ENCODE measurements around the gene C6orf132. TPM values are rescaled to one million over a fixed set of nuclear protein-coding genes. Genes with fewer than 3 reads are reported as not detected.
A peak's percentile ranks its signal among the peaks of the same experiment; 100 is the strongest.

The C6orf132 gene
- total and polyA plus RNA-seq, 9 of the 15 experiments (the other 6 are each of a cell fraction or from before 2014, with no cell fraction given), result 0.06 to 0.35 (median 0.14) TPM

DNA sequence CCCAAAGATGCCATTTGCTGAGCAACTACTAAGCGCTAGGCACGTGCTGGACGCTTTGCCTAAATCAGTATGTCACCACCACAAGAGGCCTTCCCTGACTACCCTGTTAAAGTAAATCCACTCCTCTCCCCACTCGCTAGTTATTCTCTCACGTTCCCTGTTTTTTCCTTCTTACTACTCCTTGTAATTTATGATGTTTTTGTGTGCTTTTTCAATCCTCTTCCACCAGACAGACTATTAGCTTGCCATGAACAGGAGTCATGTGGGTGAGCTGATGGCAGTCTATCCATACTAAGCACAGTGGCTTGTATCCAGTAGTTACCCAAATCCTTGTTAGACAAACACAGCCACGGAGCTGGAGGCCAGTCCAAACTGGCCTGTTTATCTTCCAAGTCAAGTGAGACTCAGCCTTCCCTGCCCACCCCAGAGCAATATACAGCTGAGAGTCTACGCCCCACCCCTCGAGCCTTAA is 41.2 kb downstream of the C6orf132 start (continued):
- TF ChIP-seq SOX6 (IDR thresholded peaks at IDR 0.05) (no peak), HDAC2 (IDR thresholded peaks at IDR 0.05) (0 out of 2 replicates have a peak, but pooled peaks have one; percentile 11), ZC3H8 (IDR thresholded peaks at IDR 0.05) (no peak), GATA2 (CRISPR knock-in tag; IDR thresholded peaks at IDR 0.05) (no peak), ETS2 (tag; IDR thresholded peaks at IDR 0.05; ENCODE audit: borderline replicate concordance, poor library complexity, severe bottlenecking) (no peak), NFIC (IDR thresholded peaks at IDR 0.05) (no peak), TAF1 (IDR thresholded peaks at IDR 0.05; ENCODE audit: control insufficient read depth, extremely low read depth, insufficient read depth, low read length, severe bottlenecking) (no peak), NBN (IDR thresholded peaks at IDR 0.05; ENCODE audit: low read depth) (0 out of 2 replicates have a peak, but pooled peaks have one; percentile 25), RBM34 (IDR thresholded peaks at IDR 0.05; ENCODE audit: borderline replicate concordance, insufficient read depth, low read length) (no peak), SRSF9 (IDR thresholded peaks at IDR 0.05; ENCODE audit: borderline replicate concordance, low read depth, low read length) (no peak), GATAD2B (IDR thresholded peaks at IDR 0.05; ENCODE audit: borderline replicate concordance) (no peak), MLLT1 (IDR thresholded peaks at IDR 0.05) (0 out of 4 replicates have a peak, but pooled peaks of 1 of the 2 experiments have one; percentile 32), HLTF (IDR thresholded peaks at IDR 0.05) (0 out of 2 replicates have a peak, but pooled peaks have one; percentile 22), MYBL2 (IDR thresholded peaks at IDR 0.05; ENCODE audit: low read depth) (no peak), MYBL2 (CRISPR knock-in tag; IDR thresholded peaks at IDR 0.05; ENCODE audit: borderline replicate concordance) (no peak), TOE1 (IDR thresholded peaks at IDR 0.05; ENCODE audit: borderline replicate concordance) (no peak), TOE1 (CRISPR knock-in tag; IDR thresholded peaks at IDR 0.05; ENCODE audit: borderline replicate concordance, low read depth) (no peak), RBM25 (IDR thresholded peaks at IDR 0.05; ENCODE audit: low read depth, low read length, severe bottlenecking) (peak; percentile 56), GATAD2A (IDR thresholded peaks at IDR 0.05) (0 out of 2 replicates have a peak, but pooled peaks have one; percentile 38), EHMT2 (IDR thresholded peaks at IDR 0.05) (peak; percentile 7; the same call in 1 of the 2 replicates), U2AF1 (optimal IDR thresholded peaks at IDR 0.05; ENCODE audit: low read depth, low read length) (no peak), FOXA3 (CRISPR knock-in tag; conservative IDR thresholded peaks at IDR 0.05 in 1 of 2, IDR thresholded peaks at IDR 0.05 in 1 of 2) (no peak), MBD2 (IDR thresholded peaks at IDR 0.05; ENCODE audit: borderline replicate concordance, low read depth) (no peak)
- TF ChIP-seq, protein P1, sequence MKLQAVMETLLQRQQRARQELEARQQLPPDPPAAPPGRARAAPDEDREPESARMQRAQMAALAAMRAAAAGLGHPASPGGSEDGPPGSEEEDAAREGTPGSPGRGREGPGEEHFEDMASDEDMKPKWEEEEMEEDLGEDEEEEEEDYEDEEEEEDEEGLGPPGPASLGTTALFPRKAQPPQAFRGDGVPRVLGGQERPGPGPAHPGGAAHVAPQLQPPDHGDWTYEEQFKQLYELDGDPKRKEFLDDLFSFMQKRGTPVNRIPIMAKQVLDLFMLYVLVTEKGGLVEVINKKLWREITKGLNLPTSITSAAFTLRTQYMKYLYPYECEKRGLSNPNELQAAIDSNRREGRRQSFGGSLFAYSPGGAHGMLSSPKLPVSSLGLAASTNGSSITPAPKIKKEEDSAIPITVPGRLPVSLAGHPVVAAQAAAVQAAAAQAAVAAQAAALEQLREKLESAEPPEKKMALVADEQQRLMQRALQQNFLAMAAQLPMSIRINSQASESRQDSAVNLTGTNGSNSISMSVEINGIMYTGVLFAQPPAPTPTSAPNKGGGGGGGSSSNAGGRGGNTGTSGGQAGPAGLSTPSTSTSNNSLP (IDR thresholded peaks at IDR 0.05; ENCODE audit: borderline replicate concordance, low read depth, low read length), result no peak

Data from K562 (cell line).